Astrocyte of the hippocampus (primary cell): ENCODE data around the gene ZNF316.
"Not testable (repeated sequence)": the region's sequence is repeated elsewhere in the genome, so short reads cannot be mapped to it uniquely, and the experiment has no call there.

Source experiments
- DNase-seq: peaks from one replicate; pipeline ENCODE4 v3.0.0; 2011; ENCODE audit warnings: low read depth, low spot score

The ZNF316 gene

DNA sequence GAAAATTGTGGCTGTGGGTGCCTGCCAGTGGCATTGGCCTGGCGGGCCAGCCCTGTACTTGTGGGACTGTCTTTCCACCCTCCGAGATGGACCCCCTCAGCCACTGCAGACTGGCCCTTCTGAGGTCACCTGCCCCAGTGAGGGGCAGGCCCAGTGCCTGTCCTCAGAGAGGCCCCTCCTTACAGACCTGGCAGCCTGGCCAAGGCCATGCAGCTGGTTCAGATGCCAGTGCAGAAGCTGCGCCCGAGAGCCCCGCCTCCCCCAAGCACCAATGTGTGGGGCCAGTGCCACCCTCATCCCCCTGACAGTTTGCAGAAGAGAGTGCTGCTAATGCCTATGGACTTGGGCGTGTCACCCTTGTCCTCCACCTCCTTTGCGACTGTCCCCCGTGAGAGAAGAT is 10.0 kb downstream of the ZNF316 start:
- DNase-seq: no peak

DNA sequence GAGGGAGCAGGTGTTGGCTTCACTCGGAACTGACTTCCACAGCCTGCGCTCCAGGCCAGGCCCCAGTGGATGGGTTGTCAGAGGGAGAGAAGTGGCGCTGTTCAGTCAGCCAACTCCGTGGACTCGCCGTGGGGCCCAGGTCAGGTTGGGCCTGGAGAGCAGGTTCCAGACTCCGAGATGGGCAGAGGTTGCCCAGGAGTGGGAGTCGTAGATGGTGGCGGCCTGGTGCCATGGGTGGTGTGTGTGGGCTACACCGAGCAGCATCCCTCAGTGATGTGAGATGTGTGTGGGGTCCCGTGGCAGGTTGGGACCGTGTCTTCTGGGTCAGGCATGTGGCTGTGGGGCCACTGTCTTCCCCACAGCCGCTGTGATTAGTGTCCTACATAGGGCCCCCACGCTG is 10.4 kb downstream of the ZNF316 start:
- no peak for DNase-seq

DNA sequence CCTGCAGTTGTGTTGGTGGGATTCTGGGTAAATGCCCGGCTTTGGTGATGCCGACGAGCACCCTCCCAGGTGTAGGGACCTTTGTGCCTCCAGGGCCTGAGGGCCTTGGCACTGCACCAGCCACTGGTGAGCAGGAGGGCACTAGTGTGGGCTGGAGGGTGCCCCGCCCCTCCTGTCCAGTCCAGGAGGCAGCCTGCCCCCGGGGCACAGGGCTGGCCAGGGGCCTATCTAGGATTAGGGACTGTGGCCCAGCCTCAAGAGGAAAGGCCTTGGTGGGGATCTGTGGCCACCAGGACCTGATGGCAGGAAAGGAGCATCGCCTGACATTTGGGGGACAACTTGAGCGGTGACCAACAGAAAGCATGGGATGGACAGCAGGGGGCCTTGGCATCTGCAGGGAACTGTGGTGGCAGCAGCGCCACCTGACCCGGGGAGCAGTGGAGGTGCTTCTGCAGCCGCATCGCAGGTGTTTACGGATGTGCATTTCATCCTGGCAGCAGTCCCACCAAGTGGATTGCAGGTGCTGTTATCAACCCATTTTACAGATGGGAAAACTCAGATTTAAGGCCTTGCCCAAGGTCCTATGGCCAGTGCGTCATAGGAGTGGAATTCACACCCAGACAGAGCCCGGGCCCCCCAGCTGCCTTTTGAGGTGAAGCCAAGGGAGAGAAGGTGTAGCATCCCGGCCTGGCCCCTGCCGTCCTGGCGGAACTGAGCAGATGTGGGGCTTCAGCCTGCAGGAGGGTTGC is 11.1 kb downstream of the ZNF316 start:
- DNase-seq: no peak

DNA sequence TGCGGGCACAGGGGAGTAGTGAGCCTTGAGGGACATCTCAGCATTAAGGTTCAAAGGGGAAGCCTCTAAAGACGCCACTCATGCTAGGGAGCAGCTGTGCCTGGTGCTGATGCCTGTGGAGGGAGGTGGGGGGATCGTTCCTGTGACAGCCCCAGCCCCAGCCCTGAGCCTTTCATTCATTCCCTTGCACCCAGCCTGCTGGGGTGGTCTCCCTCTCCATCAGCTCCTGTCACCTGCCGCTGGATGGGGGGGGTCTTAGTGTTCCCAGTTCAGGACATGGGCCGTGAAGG is 11.6 kb downstream of the ZNF316 start:
- no peak for DNase-seq

DNA sequence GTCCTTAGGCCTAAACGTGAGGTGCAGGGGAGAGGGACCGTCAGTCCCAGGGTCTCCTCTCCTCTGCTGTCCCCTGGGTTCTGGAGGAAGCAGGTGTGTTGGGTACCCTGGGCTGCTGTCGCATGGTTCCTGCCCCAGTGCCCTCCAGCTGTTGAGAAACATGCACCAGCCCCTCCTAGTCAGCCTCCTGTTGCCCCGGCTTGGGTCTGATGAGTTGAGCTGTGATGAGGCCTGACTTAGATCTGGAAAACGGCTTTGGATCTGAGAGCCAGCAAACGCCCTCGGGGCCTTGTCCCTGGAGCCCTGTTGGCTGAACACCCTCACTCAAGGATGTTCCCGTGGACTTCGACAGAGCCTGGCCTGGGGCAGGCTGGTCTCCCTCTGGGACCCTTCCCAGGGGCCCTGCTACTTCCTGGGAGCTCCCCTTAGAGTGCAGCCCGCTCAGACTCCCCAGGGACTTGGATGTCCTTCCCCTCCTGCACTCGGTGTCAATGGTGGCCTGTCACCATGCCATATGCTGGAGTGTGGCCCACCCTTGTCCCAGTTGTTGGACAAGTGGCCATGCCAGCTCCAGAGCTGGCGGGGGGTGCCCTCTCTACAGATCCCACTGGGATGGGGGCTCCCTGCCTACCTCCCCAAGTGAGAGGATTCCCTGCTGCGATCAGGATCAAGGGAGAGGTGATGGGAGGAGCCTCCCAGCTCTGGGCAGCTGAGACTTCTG is 12.3 kb downstream of the ZNF316 start:
- DNase-seq: no peak

DNA sequence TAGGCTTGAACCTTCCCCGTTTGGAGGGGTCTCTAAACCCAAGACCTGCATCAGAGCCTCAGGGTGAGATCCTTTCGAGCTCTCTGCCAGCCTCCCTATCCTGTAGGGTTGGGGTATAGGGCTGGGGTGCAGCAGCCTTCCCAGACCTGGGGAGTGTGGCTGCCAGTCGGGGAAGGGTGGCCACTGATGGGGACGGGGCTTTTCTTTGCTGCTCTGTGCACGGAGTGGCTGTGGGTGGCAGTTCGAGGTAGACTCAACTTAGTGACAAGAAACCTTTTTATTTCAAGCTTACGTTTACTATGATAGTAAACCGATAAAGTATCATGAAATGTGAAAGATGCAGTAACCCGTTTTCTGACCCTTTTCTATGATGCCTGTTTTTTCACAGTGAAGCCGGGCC is 13.0 kb downstream of the ZNF316 start:
- DNase-seq: no peak

DNA sequence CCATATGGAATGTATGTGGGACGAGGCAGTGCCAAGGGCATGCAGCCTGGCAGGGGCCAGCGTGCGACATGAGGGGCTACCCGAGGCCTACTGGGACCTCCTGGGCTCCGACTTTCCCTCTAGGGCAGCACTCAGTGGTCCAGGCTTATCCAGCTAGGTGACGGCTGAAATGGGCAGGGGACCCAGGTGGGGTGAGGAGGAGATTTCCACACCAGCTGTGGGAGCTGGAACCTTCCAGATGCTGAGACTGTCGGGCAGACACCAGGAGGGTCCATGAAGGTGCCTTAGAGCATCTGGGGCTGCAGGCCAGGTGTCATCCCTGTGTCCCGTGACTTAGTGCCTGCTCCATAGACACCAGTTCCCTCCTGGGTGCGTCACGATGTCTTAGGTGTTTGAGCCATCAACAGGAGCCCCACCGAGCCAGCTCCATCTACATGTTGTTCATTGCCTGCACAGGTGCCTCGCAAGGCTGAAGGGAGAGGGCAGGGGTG is 13.4 kb downstream of the ZNF316 start:
- DNase-seq: no peak

DNA sequence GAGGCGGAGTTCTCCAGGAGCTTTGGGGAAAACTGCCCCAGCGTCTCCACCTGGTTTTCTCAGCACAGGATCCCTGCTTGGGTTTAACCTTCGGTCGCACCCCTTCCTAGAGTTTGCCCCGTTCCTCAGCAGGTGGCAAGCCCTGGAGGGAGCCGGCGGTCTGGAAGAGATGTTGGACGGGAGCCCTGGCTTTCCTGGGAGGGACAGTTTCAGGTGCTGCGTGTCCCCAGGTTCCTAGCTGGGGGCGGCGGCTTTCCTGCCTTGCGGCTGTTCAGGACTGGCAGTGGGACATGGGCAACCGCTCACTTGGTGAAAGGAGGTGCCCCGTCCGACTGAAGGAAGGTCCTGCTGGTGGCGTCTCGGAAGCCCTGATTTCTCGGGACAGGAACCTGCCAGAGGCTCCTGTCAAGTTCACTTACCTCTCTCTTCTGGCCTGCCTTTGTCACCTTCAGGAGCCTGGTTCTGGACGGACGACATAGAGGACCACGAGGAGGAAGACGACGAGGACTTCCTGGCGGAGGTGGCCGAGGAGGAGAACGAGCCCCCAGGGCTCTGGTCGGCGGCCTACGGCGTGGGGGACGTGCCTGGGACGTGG is 14.8 kb downstream of the ZNF316 start:
- no peak for DNase-seq

DNA sequence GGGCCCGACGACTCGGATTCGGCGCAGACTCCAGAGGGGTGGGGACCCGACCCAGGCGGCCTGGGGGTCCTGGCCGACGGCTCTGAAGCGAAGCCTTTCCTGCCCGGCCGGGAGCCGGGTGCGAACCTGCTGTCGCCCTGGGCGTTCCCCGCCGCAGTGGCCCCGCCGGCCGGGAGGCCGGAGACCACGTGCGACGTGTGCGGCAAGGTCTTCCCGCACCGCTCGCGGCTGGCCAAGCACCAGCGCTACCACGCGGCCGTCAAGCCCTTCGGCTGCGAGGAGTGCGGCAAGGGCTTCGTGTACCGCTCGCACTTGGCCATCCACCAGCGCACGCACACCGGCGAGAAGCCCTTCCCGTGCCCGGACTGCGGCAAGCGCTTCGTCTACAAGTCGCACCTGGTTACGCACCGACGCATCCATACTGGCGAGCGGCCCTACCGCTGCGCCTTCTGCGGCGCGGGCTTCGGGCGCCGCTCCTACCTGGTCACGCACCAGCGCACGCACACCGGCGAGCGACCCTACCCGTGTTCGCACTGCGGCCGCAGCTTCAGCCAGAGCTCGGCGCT is 15.4 kb downstream of the ZNF316 start:
- no peak for DNase-seq

DNA sequence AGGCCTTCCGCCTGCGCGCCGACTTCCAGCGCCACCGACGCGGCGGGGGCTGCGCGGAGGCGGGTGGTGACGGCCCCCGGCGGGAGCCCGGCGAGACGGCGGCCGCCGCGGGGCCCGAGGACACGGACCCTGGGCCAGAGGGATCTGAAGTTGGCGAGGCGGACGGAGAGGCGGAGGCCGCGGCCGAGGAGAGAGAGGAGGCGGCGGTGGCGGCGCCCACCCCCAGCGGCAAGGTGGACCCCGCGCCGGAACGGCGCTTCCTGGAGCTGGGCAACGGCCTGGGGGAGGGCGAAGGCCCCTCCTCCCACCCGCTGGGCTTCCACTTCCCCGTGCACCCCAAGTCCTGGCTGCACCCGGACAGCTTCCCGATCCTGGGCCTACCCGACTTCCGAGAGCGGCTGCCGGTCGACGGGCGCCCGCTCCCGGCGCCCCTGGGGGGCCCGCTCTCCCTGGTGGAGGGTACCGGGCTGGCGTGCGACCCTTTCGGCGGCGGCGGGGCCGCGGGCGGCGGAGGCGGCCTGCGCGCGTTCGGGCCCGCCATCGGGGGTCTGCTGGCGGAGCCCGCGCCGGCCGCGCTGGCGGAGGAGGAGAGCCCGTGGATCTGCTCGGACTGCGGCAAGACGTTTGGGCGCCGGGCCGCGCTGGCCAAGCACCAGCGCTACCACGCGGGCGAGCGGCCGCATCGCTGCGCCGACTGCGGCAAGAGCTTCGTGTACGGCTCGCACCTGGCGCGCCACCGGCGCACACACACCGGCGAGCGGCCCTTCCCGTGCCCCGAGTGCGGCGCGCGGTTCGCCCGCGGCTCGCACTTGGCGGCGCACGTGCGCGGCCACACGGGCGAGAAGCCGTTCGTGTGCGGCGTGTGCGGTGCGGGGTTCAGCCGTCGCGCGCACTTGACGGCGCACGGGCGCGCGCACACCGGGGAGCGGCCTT is 16.2 kb downstream of the ZNF316 start:
- DNase-seq: no peak

DNA sequence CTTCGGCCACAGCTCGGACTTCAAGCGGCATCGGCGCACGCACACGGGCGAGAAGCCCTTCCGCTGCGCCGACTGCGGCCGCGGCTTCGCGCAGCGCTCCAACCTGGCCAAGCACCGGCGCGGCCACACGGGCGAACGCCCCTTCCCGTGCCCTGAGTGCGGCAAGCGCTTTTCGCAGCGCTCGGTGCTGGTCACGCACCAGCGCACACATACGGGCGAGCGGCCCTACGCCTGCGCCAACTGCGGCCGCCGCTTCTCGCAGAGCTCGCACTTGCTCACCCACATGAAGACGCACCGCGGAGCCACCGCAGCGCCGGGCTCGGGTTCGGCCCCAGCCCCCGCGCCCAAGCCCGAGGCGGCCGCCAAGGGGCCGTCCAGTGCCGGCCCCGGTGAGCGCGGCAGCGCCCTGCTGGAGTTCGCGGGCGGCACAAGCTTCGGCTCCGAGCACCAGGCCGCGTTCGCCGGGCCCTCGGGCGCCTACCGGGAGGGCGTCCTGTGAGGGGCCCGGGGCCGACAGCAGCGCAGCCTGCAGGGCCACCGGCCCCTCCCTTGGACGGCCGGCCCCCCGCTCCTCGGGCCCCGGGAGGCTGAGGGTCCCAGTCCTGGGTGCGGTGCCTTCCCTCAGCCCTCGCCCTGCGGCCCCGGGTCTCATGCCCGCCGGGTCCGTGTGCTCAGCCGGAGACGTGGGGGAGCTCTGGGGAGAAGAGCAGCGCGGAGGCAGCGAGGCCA is 17.2 kb downstream of the ZNF316 start:
- DNase-seq: no peak

DNA sequence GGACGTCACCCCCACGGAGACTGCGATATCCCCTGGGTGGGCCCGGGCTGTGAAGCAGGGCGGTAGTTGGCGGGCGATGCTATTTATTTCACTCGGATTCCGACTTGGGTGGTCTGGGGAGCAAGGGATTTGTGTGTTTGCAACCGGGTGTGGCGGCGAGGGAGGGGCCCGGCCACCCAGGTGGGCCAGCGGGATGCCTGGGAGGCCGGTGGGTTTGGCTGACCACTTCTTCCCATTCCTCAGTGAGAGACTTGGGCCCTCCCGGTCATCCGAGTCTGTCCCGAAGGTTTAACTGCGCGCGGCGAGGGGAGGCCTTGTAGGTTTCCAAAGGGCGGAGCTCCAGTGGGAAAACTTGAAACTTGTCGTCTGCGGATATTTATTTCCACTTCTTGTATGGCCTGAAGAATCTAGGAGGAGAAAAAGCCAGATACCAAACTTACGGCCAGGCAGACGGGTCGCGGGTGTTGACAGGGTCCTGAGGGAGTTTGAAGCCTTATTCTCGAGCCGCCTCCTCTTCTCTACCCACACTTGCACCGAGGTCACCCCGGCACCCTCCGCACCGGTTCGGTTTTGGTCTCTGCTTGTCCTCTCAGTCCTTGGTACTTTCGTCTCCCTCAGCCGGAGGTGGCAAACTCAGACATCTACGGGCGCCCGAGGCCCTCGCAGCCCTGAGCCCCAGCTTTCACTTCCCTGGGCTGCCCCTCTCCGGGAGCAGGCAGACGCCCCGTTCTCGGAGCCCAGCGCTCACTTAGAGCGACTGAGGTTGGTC is 17.9 kb downstream of the ZNF316 start:
- no peak for DNase-seq

DNA sequence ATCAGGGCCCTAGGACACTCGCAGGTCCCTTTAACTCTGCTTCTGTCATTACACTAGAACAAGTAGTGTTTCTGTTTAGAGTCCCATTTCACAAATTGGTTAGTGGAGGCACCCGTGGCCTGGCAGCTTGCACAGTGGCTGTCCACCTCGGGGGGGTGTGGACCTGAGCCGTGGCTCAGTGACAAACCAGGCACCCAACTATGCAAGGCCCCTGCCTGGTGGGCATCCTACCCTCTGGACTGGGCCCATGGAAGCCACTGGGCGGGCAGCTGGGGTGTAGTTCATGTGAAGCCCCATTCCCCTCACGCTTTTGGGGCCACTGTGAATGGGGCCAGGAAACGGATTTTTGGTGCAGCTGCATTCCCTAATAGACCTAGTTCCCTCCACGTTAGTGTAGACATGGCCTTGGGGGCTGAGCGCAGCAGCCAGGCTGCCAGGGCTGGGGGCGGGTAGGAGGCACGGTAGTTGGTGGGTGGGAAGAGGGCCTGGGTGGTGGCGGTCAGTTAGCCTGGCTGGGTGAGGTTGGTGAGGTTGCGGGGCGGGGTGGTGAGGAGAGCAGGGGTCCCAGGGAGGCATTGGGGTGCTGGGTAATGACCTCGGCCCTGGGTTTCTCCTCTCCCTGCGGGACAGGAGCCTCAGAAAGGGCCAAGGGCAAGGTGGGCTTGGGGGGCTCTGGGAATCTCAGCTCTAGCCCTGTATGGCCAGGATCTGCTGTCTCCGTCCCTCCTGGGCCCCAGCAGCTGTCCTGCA is 18.7 kb downstream of the ZNF316 start:
- DNase-seq: no peak

DNA sequence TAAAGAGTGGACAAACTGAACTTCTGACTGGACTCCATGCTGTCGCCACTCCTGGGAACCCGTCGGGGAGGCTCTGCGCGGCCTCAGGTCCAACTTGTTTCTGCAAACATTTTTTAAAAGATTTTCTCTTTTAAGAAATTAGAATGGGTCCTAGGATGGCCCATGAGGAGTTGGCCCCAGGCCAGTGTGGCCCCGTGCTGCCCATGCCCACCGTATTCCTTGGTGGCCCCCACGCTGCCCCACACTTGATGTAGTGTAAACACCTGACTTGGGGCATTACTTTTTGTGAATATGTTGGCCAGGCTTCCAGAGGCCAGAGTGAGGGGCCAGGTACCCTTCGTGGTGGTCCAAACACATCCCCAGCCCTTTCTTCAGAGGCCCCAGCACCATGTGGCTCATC is 19.3 kb downstream of the ZNF316 start:
- DNase-seq: no peak

DNA sequence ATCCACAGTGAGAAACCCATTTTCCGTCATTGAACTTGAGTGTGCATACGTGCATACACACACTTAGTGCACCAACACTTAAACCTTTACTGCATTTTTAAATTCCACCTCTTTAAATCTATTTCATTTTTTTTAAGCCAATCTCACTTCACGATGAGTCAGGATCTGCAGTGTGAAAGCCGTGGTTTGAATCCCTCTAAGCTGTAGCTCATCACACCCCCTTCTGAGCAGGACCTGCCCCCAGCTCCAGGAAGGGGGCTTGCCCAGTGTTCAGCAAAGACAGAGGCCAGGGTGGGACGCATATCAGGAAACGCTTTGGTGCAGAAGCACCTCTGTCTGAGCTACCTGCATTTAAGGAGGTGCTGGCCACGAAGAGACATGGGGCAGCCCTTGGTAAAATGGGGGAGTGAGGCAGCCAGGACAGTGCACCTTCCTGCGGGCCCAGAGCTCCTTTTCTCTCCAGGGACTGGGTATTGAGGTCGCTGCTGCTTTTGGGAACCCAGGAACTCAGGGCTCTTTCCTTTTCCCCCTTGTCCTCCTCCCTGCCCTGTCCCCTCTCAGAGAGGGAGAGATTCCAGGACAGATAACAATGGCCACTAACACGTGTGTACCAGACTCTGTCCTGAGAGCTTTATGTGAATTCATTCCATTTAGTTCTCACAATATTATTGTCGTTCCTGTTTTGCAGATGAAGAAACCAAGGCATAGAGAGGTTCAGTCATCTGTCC is 21.7 kb downstream of the ZNF316 start:
- DNase-seq: no peak

DNA sequence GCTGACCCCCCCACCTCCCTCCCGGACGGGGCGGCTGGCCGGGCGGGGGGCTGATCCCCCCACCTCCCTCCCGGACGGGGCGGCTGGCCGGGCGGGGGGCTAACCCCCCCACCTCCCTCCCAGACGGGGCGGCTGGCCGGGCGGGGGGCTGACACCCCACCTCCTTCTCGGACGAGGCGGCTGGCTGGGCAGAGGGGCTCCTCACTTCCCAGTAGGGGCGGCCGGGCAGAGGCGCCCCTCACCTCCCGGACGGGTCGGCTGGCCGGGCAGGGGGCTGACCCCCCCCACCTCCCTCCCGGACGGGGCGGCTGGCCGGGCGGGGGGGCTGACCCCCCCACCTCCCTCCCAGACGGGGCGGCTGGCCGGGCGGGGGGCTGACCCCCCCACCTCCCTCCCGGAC is 33.7 kb downstream of the ZNF316 start:
- DNase-seq: not testable (repeated sequence)

DNA sequence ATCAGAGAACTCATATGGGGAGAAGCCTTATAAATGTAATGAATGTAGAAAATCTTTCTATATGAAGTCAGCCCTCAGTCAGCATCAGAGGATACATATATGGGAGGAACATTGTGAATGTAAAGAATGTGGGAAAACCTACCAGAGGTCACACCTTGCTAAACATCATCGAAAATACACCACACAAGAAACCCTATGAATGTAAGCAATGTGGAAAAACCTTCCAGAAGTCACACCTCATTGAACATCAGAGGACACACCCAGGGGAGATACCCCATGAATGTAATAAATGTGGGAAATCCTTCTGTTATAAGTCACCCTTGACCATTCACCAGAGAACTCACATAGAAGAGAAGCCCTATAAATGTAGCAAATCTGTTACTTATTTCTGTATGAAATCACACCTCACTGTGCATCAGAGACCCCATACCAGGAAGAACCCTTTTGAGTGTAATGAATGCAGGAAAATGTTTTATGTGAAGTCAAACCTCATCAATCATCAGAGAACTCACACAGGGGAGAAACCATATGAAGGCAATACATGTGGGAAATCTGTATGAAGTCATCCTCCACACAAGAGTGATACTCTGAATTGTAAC is 38.8 kb downstream of the ZNF316 start:
- no peak for DNase-seq

DNA sequence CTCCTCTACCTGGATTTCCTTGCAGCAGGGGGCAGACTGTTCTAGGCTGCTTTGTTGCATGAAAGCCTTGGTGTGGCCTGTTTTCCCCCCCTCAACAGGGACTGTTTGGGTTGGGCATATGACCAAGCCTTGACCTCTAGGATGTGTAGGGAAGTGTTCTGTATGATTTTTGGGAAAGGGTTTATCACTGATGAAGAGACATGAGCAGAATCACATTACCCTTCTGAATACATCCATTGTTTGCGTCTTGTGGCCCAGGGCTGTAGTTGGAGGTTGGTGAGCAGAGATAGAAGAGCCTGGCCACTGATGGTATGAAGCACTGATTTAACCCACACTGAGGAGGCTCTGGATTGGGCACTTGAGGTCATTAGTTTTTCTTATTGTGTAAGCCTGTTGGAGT is 43.0 kb downstream of the ZNF316 start:
- no peak for DNase-seq
